Skin epidermis (tissue), 12 donors: ENCODE results near the gene EFHB.
"Not testable (repeated sequence)": the region's sequence is repeated elsewhere in the genome, so short reads cannot be mapped to it uniquely, and the experiment has no call there.

ENCODE experiments used
- H3K27ac ChIP-seq, 21 experiments: fragments of 200-600 bp; sonication (generic) in 11 of 21; one replicate each; pipeline ENCODE4 v1.5.0; 2020; ENCODE audit warnings: mild to moderate bottlenecking in 3 of 21, inconsistent platforms in 2 of 21, moderate library complexity in 2 of 21
- H3K4me3 ChIP-seq, 7 experiments: fragments of 200-600 bp; sonication (generic) in 2 of 7; one replicate each; pipeline ENCODE4 v1.5.0; 2020; ENCODE audit warnings: inconsistent platforms in 2 of 7, mild to moderate bottlenecking in 2 of 7, moderate library complexity in 1 of 7

The EFHB gene

GRCh38 chr3:19881036-19881435 lies 53.0 kb downstream of the EFHB start:
- Histone ChIP-seq H3K4me3 (no peak overlapping the region), H3K27ac (no peak overlapping the region)

- no peak overlapping the region for H3K4me3 ChIP-seq
- no peak overlapping the region for H3K27ac ChIP-seq
These were observed 56.4 kb downstream of the EFHB start for GRCh38 chr3:19877656-19878055.

GRCh38 chr3:19866751-19867347 lies 67.2 kb downstream of the EFHB start:
- Histone ChIP-seq H3K27ac (no peak overlapping the region), H3K4me3 (no peak overlapping the region)

GRCh38 chr3:19855318-19855717 lies 78.7 kb downstream of the EFHB start:
- peak overlapping the region in 1 of 7 experiments; percentile 21 for H3K4me3 ChIP-seq
- not testable (repeated sequence) for H3K27ac ChIP-seq

GRCh38 chr3:19846609-19847008 lies 87.4 kb downstream of the EFHB start:
- not testable (repeated sequence) for H3K4me3 ChIP-seq, H3K27ac ChIP-seq
